Measurements from ENCODE around the gene RAB6A.
A peak's percentile ranks its signal among the peaks of the same experiment; 100 is the strongest.
"Not testable (repeated sequence)": the region's sequence is repeated elsewhere in the genome, so short reads cannot be mapped to it uniquely, and the experiment has no call there.

The RAB6A gene
- total RNA-seq: 63.9 to 200 (median 151) reads per million in 17 experiments

GRCh38 chr11:73760679-73761402, at the start of gene RAB6A:
RAB6A (minus strand) TSS chr11:73761074; CDS start chr11:73760635, 439 bp downstream.
- DNase-seq: peak; percentile 100

- no peak for DNase-seq
These were observed 49.8 kb upstream of the RAB6A start for GRCh38 chr11:73810637-73811036.

DNA sequence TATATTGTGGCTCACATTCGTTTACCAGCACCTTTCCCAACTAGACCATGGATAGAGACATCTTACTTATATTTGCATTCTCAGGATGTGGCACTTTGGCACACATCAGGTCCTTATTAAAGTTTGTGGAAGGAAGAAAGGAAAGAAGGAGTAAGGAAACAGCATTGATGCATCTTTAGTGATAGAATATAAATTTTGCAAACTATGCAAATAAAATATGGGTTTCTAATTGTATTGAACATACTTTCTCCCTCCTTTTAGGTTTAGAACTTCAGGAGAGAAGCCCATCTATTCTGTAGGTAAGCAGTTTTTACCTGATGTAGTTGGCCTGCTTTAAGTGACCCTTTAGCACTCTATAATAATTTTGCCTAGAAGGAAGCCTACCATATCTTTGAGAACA, 47.2 kb upstream of the RAB6A start:
- no peak for DNase-seq

- peak in 2 of 4 experiments; percentile 34 for DNase-seq
These were observed 43.8 kb upstream of the RAB6A start for GRCh38 chr11:73804712-73805111.

GRCh38 chr11:73801136-73801535, 40.3 kb upstream of the RAB6A start:
- DNase-seq: no peak

DNA sequence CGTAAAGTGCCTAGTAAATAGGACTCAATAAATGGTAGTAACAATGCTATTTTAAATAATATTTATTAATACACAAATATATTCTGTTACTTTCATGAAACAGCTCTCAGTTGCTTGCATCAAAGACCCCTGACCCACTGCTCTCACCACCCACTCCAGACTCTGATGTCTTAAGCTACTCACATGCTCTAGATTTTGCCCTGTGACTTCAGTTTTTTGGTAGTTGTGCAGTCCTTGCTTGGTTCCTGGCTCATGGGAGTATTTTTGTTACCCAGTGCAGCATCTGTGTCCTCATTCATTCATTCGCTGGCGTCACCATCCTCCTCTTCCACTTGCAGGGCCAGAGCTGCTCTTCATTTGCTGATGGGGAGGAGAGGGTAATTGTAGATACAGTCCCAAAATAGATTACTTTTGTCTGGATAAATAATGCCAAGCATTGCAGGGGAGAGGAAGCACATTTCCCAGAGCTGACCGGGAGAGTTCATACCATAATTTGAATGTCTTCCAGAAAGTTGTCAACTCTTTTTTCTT, 39.5 kb upstream of the RAB6A start:
- peak; percentile 13 to 52 (median 40) for DNase-seq

DNA sequence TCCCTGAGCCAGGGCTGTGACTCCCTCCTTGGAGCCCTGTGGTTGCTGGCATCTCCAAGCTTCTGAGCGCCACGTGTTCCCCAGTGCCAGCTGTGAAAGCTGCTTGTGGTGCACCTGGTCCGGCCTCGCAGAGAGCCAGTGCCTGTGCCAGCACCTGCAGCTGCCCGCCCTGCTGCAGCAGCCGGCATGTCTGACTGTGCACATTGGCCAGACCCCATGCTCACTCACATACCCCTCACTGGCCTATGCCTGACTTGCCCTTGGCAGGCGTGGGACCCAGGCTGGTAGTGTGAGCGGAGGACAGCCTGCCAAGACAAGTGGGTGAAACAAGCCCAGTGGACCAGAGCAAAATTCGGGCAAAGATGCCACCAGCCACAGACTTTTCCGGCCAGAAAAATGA, 36.6 kb upstream of the RAB6A start:
- DNase-seq: no peak

DNA sequence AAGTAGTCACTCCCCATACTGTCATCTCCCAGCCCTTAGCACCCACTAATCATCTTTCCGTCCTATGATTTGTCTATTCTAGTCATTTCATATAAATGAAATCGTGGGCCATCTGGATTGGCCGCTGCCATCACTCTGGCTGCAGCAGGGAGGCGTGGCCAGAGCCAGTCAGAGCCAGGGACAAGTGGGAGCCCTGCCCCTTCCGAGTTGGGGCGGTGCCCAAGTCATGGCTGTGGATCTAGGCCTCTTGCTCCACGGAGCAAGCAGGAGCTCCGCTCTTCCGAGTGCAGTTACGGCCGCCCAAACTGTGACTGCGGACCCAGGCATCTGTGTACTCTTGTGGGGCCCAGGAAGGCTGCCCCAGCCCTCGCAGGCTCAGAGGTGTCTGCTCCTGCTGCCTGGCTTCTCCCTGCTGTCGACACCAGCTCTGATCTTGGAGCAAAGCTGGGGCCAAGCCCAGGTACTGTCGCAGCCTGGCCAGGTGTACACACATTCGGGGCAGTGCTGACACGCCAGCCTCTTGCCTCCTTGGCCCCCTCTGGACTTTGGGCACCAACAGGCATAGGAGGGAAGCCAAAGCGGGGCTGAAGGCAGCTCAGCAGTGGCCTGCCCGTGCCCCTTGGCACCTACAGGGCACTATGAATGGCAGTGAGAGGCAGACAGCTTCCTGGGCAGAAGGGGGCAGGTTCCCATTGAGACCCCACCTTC, 35.2 kb upstream of the RAB6A start:
- DNase-seq: no peak

DNA sequence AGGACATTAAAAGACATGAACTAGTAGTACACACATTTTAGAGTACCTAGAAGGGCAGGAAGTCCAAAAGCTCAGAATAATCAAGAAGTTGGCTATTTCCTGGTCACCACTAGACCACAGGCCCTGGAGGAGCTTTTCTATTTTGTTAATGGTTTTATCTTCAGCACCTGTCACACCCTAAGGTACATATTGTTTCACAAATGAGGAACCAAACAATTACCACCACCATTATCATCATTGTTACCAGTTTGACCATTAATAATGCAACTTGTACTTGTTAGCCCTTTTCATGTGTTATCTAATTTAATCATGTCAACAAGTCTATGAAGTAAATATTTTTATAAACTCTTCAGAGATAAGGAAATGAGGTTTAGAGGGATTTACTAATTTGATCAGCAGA, 31.7 kb upstream of the RAB6A start:
- DNase-seq: no peak

GRCh38 chr11:73789279-73789670, 28.4 kb upstream of the RAB6A start:
- no peak for DNase-seq

GRCh38 chr11:73787643-73788558, 27.0 kb upstream of the RAB6A start, which contains the start of gene MRPL48:
MRPL48 (plus strand) TSS chr11:73787874; CDS start chr11:73787972, 98 bp downstream.
- DNase-seq: peak; percentile 92 to 95 (median 95)

DNA sequence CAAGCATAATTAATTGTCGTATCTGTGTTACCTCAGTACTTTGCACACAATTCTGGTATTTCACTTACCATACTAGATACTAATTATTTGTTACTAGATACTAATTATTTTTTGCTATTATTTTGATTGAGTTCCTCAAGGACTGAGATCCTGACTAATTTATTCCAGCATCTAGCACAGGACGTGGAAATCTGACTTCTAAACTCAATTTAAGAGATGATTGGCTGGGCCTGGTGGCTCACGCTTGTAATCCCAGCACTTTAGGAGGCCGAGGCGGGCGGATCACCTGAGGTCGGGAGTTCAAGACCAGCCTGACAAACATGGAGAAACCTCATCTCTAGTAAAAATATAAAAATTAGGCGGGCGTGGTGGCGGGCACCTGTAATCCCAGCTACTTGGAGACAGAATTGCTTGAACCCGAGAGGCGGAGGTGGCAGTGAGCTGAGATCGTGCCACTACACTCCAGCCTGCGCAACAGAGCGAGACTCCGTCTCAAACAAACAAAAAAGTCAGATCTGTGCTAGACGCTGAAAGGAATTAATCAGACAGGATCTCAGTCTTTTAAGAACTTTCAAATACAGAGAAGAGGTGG, 26.3 kb upstream of the RAB6A start:
- DNase-seq: no peak

DNA sequence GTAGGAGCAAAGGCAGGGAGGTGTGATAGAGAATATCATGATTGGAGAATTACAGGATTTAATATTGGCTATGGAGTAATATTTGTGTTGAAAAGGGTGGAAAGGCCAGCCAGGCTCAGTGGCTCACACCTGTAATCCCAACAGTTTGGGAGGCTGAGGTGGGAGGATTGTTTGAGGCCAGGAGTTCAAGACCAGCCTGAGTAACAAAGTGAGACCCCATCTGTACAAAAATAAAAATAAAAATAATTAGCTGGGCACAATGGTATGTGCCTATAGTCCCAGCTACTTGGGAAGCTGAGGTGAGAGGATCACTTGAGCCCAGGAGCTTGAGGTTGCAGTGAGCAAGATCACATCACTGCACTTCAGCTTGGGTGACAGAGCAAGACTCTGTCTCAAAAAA, 24.6 kb upstream of the RAB6A start:
- DNase-seq: not testable (repeated sequence)

GRCh38 chr11:73784734-73785133, 23.9 kb upstream of the RAB6A start:
- DNase-seq: no peak

DNA sequence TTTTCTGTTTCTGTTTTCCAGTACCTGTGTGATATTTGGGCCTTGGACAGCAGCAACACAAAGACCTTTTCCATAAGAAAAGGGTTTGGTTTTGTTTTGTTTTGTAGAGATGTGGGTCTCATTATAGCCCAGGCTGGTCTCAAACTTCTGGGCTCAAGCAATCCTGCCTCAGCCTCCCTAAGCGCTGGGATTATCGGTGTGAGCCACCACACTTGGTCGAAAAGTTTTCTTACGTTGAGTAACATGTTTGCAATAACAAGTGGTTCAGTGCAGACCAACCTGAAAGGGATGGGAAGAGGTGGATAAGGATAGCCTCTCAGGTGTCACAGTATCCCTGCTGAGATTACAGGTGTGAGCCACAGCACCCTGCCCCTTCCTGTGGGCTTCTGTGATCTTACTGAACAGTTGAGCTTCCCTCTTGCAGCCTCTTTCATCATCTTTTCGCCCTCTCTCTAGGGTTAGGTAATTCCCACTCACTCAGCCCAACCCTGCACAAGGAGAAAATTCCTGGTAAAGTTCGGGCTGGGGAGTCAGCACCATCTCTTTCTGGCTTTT, 23.3 kb upstream of the RAB6A start:
- peak in 2 of 4 experiments; percentile 24 to 36 for DNase-seq

DNA sequence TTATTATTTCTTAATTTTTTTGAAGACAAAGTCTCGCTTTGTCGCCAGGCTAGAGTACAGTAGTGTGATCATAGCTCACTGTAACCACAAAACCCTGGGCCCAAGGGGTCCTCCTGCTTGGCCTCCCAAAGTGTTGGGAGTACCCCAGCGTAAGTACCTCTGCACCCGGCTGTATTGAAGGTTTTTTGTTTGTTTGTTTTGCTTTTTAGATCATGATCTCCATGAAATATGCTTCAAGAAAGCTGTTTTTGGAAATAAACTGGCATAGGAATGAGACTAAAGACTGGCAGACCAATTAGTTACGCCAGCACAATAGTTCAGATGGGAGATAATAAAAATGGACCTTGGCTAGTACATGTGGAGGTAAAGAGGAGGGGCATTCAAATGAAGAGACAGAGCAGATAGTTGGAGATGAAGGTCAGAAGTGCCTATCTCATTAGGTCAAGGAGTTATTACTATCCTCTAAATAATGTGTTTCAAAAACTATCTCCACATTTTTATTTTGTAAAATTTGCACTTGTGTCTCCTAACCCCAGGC, 22.7 kb upstream of the RAB6A start:
- DNase-seq: no peak

GRCh38 chr11:73781303-73781702, 20.4 kb upstream of the RAB6A start:
- DNase-seq: no peak

- DNase-seq: peak; percentile 98 to 99 (median 98)
These were observed 18.4 kb upstream of the RAB6A start for GRCh38 chr11:73779084-73779902.

- not testable (repeated sequence) for DNase-seq
These were observed 9.9 kb upstream of the RAB6A start for GRCh38 chr11:73770811-73771210.

DNA sequence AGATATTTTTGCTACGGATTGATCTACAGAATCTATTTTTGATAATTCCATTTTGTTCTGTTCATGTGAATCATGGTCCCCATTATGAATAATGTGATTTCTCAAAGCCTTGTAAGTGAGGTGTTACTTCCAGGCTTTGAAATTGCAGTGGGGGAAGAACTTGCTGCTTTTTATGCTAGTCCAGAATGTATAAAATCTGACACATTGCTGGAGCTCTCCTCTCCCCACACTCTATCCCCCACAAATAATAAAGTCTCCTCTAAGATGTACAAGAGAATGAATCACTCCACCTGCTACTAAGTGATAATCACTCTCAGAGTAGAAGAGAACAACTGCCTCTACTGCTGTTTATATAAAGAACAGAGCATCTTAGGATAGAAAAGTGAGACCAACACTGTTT, 5.9 kb upstream of the RAB6A start:
- no peak for DNase-seq

- no peak for DNase-seq
These were observed 1.9 kb upstream of the RAB6A start for GRCh38 chr11:73762732-73763131.
